Loucy (cell line): Measurements from ENCODE around the gene UNC45B.

Experiments used
- EZH2phosphoT487 ChIP-seq: fragments of 200-600 bp; IDR thresholded peaks from 2 replicates; pipeline ENCODE4 v1.6.1; 2018; ENCODE audit warnings: antibody characterized with exemption, mild to moderate bottlenecking, moderate library complexity, borderline replicate concordance
- TF ChIP-seq, protein P1 (sequence below): fragments of 200-600 bp; sonication (generic); conservative IDR thresholded peaks from 2 replicates; pipeline ENCODE4 v1.5.1; 2014; ENCODE audit warnings: mild to moderate bottlenecking, antibody characterized with exemption, low read length

DNA sequence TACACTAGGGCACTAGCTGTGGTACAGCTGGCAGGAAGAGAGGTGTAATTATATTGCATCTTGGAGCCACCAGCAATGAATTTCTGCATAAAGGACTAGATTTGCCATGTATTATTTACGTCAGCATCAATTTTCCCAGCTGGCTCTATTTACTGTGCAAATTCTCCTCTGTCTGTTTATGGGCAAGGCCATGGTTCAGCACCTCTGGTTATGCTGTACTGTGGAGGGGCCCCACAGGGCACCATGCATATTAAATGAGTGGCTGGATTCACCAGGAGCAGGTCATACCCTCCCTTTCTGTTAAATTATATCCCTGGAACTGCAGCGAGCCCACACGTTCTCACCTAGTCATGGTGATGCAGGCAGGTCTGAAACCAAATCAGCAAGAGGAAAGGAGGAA is 47.7 kb upstream of the UNC45B start:
- TF ChIP-seq, protein P1, sequence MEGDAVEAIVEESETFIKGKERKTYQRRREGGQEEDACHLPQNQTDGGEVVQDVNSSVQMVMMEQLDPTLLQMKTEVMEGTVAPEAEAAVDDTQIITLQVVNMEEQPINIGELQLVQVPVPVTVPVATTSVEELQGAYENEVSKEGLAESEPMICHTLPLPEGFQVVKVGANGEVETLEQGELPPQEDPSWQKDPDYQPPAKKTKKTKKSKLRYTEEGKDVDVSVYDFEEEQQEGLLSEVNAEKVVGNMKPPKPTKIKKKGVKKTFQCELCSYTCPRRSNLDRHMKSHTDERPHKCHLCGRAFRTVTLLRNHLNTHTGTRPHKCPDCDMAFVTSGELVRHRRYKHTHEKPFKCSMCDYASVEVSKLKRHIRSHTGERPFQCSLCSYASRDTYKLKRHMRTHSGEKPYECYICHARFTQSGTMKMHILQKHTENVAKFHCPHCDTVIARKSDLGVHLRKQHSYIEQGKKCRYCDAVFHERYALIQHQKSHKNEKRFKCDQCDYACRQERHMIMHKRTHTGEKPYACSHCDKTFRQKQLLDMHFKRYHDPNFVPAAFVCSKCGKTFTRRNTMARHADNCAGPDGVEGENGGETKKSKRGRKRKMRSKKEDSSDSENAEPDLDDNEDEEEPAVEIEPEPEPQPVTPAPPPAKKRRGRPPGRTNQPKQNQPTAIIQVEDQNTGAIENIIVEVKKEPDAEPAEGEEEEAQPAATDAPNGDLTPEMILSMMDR, result no peak
- TF ChIP-seq EZH2phosphoT487, result no peak
